ENCODE results near the gene ADAMTS12.

Gene ADAMTS12

DNA sequence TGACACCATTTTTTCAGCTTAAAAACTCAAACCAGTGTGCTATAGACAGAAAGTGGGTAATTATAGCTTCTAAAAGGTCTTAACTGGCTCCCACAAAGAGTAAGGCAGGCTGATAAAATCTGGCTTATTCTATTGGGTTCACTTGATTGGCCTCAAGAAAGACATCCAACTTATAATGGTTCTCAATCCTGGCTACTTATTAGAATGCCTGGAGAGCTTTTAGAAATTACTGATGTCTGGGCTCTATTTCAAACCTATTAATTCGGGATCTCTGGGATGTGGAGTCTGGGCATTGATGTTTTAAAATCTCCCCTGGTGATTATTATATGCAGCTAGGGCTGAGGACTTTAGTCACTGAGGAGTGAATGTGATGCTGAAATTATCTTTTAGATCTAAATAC, 263.0 kb downstream of the ADAMTS12 start:
- Histone ChIP-seq H3K4me2 (ENCODE audit: insufficient read depth, low read length, poor library complexity, severe bottlenecking) (no peak overlapping the region), H3K9me3 (replicated peaks in 1 of 2; ENCODE audit: control insufficient read depth in 2 of 2, insufficient read depth in 1 of 2, low read depth in 1 of 2, low read length in 2 of 2) (peaks cover 0 to 7% of the 10 kb centered on the region in 2 donors), H3K27ac (replicated peaks; ENCODE audit: low read length) (no peak overlapping the region), H3K9ac (ENCODE audit: low read depth, low read length, poor library complexity) (no peak overlapping the region), H2BK15ac (ENCODE audit: low read length) (no peak overlapping the region), H4K8ac (ENCODE audit: low read depth, low read length) (no peak overlapping the region), H3K36me3 (replicated peaks in 1 of 2; ENCODE audit: control insufficient read depth in 2 of 2, insufficient read depth in 2 of 2, low read length in 2 of 2) (peaks cover 11 to 85% of the 10 kb centered on the region in 2 donors), H3K23ac (ENCODE audit: low read depth, low read length, poor library complexity) (no peak overlapping the region), H2BK12ac (ENCODE audit: low read length) (no peak overlapping the region), H3K27me3 (ENCODE audit: control insufficient read depth in 3 of 3, insufficient read depth in 3 of 3, low read depth in 1 of 3, low read length in 3 of 3) (no peaks in the 10 kb centered on the region), H3K4me3 (ENCODE audit: low read length in 2 of 2) (no peak overlapping the region), H2BK5ac (ENCODE audit: low read length) (no peak overlapping the region), H4K91ac (ENCODE audit: low read depth, low read length, poor library complexity) (no peak overlapping the region), H3K14ac (ENCODE audit: low read length) (no peak overlapping the region), H2BK120ac (ENCODE audit: low read depth, low read length) (no peak overlapping the region), H3K79me1 (ENCODE audit: low read depth, low read length) (no peaks in the 10 kb centered on the region), H3K4me1 (ENCODE audit: control insufficient read depth in 2 of 2, insufficient read depth in 1 of 2, low read depth in 1 of 2, low read length in 2 of 2) (no peaks in the 10 kb centered on the region), H2AFZ (ENCODE audit: low read length) (no peak overlapping the region), H2AK5ac (ENCODE audit: low read depth, low read length) (no peak overlapping the region), H3K4ac (ENCODE audit: low read length) (no peak overlapping the region), H3K18ac (ENCODE audit: low read length) (no peak overlapping the region)
- no peak for DNase-seq (ENCODE audit: low spot score)
- WGBS, 2 donors (ENCODE audit: extremely low coverage in 2 of 2, insufficient read length in 2 of 2, insufficient replicate concordance in 1 of 2), result no CpG with 5 or more reads among the region's 1 CpG

DNA sequence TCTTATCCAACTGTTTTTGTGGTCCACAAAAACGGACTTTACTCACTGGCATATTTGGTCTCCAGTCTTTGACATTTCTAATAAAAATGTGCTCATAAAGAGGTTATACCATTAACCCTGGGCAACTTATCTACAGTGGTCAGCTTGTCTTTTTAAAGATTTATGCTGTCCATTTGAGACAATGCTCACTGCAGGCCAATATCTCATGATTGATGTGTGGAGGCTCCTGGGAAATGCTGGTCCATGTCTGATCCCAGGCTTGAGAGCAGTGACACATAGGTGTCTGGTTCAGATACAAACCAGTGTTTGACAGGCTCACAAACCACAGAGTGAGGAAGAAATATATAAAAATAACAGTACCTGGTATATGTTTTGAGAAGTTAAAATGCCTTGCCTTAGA, 270.3 kb downstream of the ADAMTS12 start:
- no CpG with 5 or more reads among the region's 1 CpG for WGBS, 2 donors (ENCODE audit: extremely low coverage in 2 of 2, insufficient read length in 2 of 2, insufficient replicate concordance in 1 of 2)

DNA sequence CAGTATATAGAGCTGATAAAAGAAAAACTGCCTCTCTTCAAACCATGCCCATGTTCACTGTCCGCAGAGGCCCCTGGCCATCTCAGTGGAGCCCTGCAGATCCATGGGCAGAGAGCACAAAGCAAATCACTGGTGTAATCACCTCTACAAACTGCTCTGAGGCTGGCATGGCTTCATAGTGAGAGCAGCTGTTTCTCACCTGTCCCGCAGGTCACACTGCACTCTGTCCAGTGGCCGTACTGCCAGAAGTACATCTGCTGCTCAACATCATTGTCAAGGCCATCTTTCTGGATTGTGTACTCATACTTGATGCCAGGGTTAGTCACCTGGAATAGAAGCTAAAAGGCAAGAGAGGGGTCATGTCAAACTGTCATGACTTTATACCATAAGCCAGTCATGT, 277.8 kb downstream of the ADAMTS12 start:
- no peak overlapping the region for H3K27ac ChIP-seq (replicated peaks; ENCODE audit: low read length)
- H3K9ac ChIP-seq (ENCODE audit: low read depth, low read length, poor library complexity), result no peak overlapping the region
- H2AK5ac ChIP-seq (ENCODE audit: low read depth, low read length), result no peak overlapping the region
- no peak overlapping the region for H4K91ac ChIP-seq (ENCODE audit: low read depth, low read length, poor library complexity)
- no CpG with 5 or more reads among the region's 3 CpGs for WGBS, 2 donors (ENCODE audit: extremely low coverage in 2 of 2, insufficient read length in 2 of 2, insufficient replicate concordance in 1 of 2)
- H3K4me2 ChIP-seq (ENCODE audit: insufficient read depth, low read length, poor library complexity, severe bottlenecking), result no peak overlapping the region
- H3K79me1 ChIP-seq (ENCODE audit: low read depth, low read length), result no peaks in the 10 kb centered on the region
- H3K27me3 ChIP-seq (ENCODE audit: control insufficient read depth in 3 of 3, insufficient read depth in 3 of 3, low read depth in 1 of 3, low read length in 3 of 3), result no peaks in the 10 kb centered on the region
- no peak overlapping the region for H3K14ac ChIP-seq (ENCODE audit: low read length)
- no peak for DNase-seq (ENCODE audit: low spot score)
- no peak overlapping the region for H3K4me3 ChIP-seq (ENCODE audit: low read length in 2 of 2)
- peaks cover 6 to 63% of the 10 kb centered on the region in 2 donors for H3K36me3 ChIP-seq (replicated peaks in 1 of 2; ENCODE audit: control insufficient read depth in 2 of 2, insufficient read depth in 2 of 2, low read length in 2 of 2)
- H2BK15ac ChIP-seq (ENCODE audit: low read length), result no peak overlapping the region
- H2AFZ ChIP-seq (ENCODE audit: low read length), result no peak overlapping the region
- no peak overlapping the region for H3K4ac ChIP-seq (ENCODE audit: low read length)
- H3K4me1 ChIP-seq (ENCODE audit: control insufficient read depth in 2 of 2, insufficient read depth in 1 of 2, low read depth in 1 of 2, low read length in 2 of 2), result peaks cover 3% of the 10 kb centered on the region in 2 donors
- H2BK120ac ChIP-seq (ENCODE audit: low read depth, low read length), result no peak overlapping the region
- H4K8ac ChIP-seq (ENCODE audit: low read depth, low read length), result no peak overlapping the region
- no peak overlapping the region for H3K18ac ChIP-seq (ENCODE audit: low read length)
- peaks cover 0 to 6% of the 10 kb centered on the region in 2 donors for H3K9me3 ChIP-seq (replicated peaks in 1 of 2; ENCODE audit: control insufficient read depth in 2 of 2, insufficient read depth in 1 of 2, low read depth in 1 of 2, low read length in 2 of 2)
- H2BK5ac ChIP-seq (ENCODE audit: low read length), result no peak overlapping the region
- H2BK12ac ChIP-seq (ENCODE audit: low read length), result no peak overlapping the region
- H3K23ac ChIP-seq (ENCODE audit: low read depth, low read length, poor library complexity), result no peak overlapping the region

More for the DNA sequence above, 270.3 kb downstream of the ADAMTS12 start:
- H3K27ac ChIP-seq (replicated peaks; ENCODE audit: low read length), result no peak overlapping the region
- no peak overlapping the region for H4K91ac ChIP-seq (ENCODE audit: low read depth, low read length, poor library complexity)
- H2BK5ac ChIP-seq (ENCODE audit: low read length), result no peak overlapping the region
- H3K79me1 ChIP-seq (ENCODE audit: low read depth, low read length), result no peaks in the 10 kb centered on the region
- no peak overlapping the region for H3K9ac ChIP-seq (ENCODE audit: low read depth, low read length, poor library complexity)
- H3K9me3 ChIP-seq (replicated peaks in 1 of 2; ENCODE audit: control insufficient read depth in 2 of 2, insufficient read depth in 1 of 2, low read depth in 1 of 2, low read length in 2 of 2), result peaks cover 0 to 5% of the 10 kb centered on the region in 2 donors
- H2BK120ac ChIP-seq (ENCODE audit: low read depth, low read length), result no peak overlapping the region
- no peak overlapping the region for H4K8ac ChIP-seq (ENCODE audit: low read depth, low read length)
- H2AK5ac ChIP-seq (ENCODE audit: low read depth, low read length), result no peak overlapping the region
- no peak for DNase-seq (ENCODE audit: low spot score)
- H3K36me3 ChIP-seq (replicated peaks in 1 of 2; ENCODE audit: control insufficient read depth in 2 of 2, insufficient read depth in 2 of 2, low read length in 2 of 2), result peaks cover under 1 to 55% of the 10 kb centered on the region in 2 donors
- no peak overlapping the region for H2BK15ac ChIP-seq (ENCODE audit: low read length)
- H3K23ac ChIP-seq (ENCODE audit: low read depth, low read length, poor library complexity), result no peak overlapping the region
- no peak overlapping the region for H2BK12ac ChIP-seq (ENCODE audit: low read length)
- no peaks in the 10 kb centered on the region for H3K27me3 ChIP-seq (ENCODE audit: control insufficient read depth in 3 of 3, insufficient read depth in 3 of 3, low read depth in 1 of 3, low read length in 3 of 3)
- no peak overlapping the region for H3K14ac ChIP-seq (ENCODE audit: low read length)
- H3K4me1 ChIP-seq (ENCODE audit: control insufficient read depth in 2 of 2, insufficient read depth in 1 of 2, low read depth in 1 of 2, low read length in 2 of 2), result peaks cover 0 to 7% of the 10 kb centered on the region in 2 donors
- H3K4me2 ChIP-seq (ENCODE audit: insufficient read depth, low read length, poor library complexity, severe bottlenecking), result no peak overlapping the region
- H3K18ac ChIP-seq (ENCODE audit: low read length), result no peak overlapping the region
- H3K4ac ChIP-seq (ENCODE audit: low read length), result no peak overlapping the region
- H2AFZ ChIP-seq (ENCODE audit: low read length), result no peak overlapping the region
- no peak overlapping the region for H3K4me3 ChIP-seq (ENCODE audit: low read length in 2 of 2)

DNA sequence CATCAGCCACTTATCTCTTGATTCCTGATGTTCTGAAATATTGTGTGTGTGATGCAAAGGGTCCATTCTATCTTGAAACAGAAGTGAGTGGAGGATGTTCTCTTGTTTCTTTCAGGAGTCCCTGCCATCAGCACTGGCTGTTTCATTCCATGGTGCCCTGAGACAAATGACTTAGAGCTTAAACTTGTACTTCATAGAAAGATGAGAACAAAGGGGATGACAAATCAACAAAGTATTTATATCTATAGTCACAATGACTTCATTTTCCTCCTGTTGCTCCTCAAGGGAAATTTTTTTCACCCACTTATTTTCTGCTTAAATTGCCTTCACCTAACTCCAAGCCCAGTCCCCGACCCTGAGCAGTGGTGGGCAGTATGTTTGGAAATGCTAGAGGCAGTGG, 279.4 kb downstream of the ADAMTS12 start:
- no peak overlapping the region for H2BK5ac ChIP-seq (ENCODE audit: low read length)
- peaks cover 0 to 5% of the 10 kb centered on the region in 2 donors for H3K4me1 ChIP-seq (ENCODE audit: control insufficient read depth in 2 of 2, insufficient read depth in 1 of 2, low read depth in 1 of 2, low read length in 2 of 2)
- H4K91ac ChIP-seq (ENCODE audit: low read depth, low read length, poor library complexity), result no peak overlapping the region
- no peak overlapping the region for H2BK12ac ChIP-seq (ENCODE audit: low read length)
- DNase-seq (ENCODE audit: low spot score), result no peak
- no peaks in the 10 kb centered on the region for H3K27me3 ChIP-seq (ENCODE audit: control insufficient read depth in 3 of 3, insufficient read depth in 3 of 3, low read depth in 1 of 3, low read length in 3 of 3)
- H3K14ac ChIP-seq (ENCODE audit: low read length), result no peak overlapping the region
- H2AFZ ChIP-seq (ENCODE audit: low read length), result no peak overlapping the region
- no peak overlapping the region for H4K8ac ChIP-seq (ENCODE audit: low read depth, low read length)
- H2BK15ac ChIP-seq (ENCODE audit: low read length), result no peak overlapping the region
- no CpG with 5 or more reads among the region's 1 CpG for WGBS, 2 donors (ENCODE audit: extremely low coverage in 2 of 2, insufficient read length in 2 of 2, insufficient replicate concordance in 1 of 2)
- no peak overlapping the region for H3K23ac ChIP-seq (ENCODE audit: low read depth, low read length, poor library complexity)
- no peak overlapping the region for H3K27ac ChIP-seq (replicated peaks; ENCODE audit: low read length)
- H3K4me2 ChIP-seq (ENCODE audit: insufficient read depth, low read length, poor library complexity, severe bottlenecking), result no peak overlapping the region
- H2AK5ac ChIP-seq (ENCODE audit: low read depth, low read length), result no peak overlapping the region
- no peaks in the 10 kb centered on the region for H3K79me1 ChIP-seq (ENCODE audit: low read depth, low read length)
- peaks cover 0 to 6% of the 10 kb centered on the region in 2 donors for H3K9me3 ChIP-seq (replicated peaks in 1 of 2; ENCODE audit: control insufficient read depth in 2 of 2, insufficient read depth in 1 of 2, low read depth in 1 of 2, low read length in 2 of 2)
- H3K9ac ChIP-seq (ENCODE audit: low read depth, low read length, poor library complexity), result no peak overlapping the region
- no peak overlapping the region for H3K4ac ChIP-seq (ENCODE audit: low read length)
- H3K36me3 ChIP-seq (replicated peaks in 1 of 2; ENCODE audit: control insufficient read depth in 2 of 2, insufficient read depth in 2 of 2, low read length in 2 of 2), result peaks cover 6 to 66% of the 10 kb centered on the region in 2 donors
- H3K18ac ChIP-seq (ENCODE audit: low read length), result no peak overlapping the region
- no peak overlapping the region for H3K4me3 ChIP-seq (ENCODE audit: low read length in 2 of 2)
- no peak overlapping the region for H2BK120ac ChIP-seq (ENCODE audit: low read depth, low read length)
